Heart right ventricle (tissue), 16 donors: Measurements from ENCODE around the gene RAP1B. TPM values are rescaled to one million over a fixed set of nuclear protein-coding genes. Genes with fewer than 3 reads are reported as not detected.
"Not testable (repeated sequence)": the region's sequence is repeated elsewhere in the genome, so short reads cannot be mapped to it uniquely, and the experiment has no call there.

Experiments
- ATAC-seq, 8 donors: fragments of 200-7000 bp; cut with Tn5 transposase; one replicate each; pipeline ENCODE4 v1.9.1; 2020; ENCODE audit warnings: mild to moderate bottlenecking in 8 of 8, moderate library complexity in 8 of 8, moderate number of reproducible peaks in 1 of 8
- DNase-seq, 2 donors: peaks; one replicate each; pipeline ENCODE4 v3.0.0-alpha.2; 2020
- H3K27ac ChIP-seq, 10 donors: fragments of 200-600 bp; sonication (generic) in 2 of 10; one replicate each; pipeline versions ENCODE4 v1.5.0 to v1.8.0; 2020 to 2022; ENCODE audit warnings: mild to moderate bottlenecking in 3 of 10
- H3K27me3 ChIP-seq, 7 donors: fragments of 200-600 bp; one replicate each; pipeline ENCODE4 v1.8.0; 2021 to 2022; ENCODE audit warnings: mild to moderate bottlenecking in 2 of 7
- H3K36me3 ChIP-seq, 9 donors: fragments of 200-600 bp; sonication (generic) in 1 of 9; one replicate each; pipeline versions ENCODE4 v1.5.0 to v1.8.0; 2020 to 2022; ENCODE audit warnings: mild to moderate bottlenecking in 2 of 9
- H3K4me1 ChIP-seq, 9 donors: fragments of 200-600 bp; sonication (generic) in 1 of 9; one replicate each; pipeline versions ENCODE4 v1.5.0 to v1.8.0; 2020 to 2022; ENCODE audit warnings: mild to moderate bottlenecking in 4 of 9
- H3K4me3 ChIP-seq, 10 donors: fragments of 200-600 bp; sonication (generic) in 2 of 10; one replicate each; pipeline versions ENCODE4 v1.5.0 to v1.8.0; 2020 to 2022; ENCODE audit warnings: mild to moderate bottlenecking in 7 of 10, moderate library complexity in 2 of 10
- H3K9me3 ChIP-seq, 11 donors: fragments of 200-600 bp in 10 of 11; sonication (generic) in 2 of 11; one replicate each; pipeline versions ENCODE4 v1.5.0 to v1.8.0; 2013 to 2022; ENCODE audit warnings: mild to moderate bottlenecking in 2 of 11, control low read depth in 1 of 11, moderate library complexity in 1 of 11
- CTCF ChIP-seq, 9 donors: fragments of 200-600 bp; sonication (generic) in 2 of 9; IDR thresholded peaks; one replicate each; pipeline versions ENCODE4 v1.5.0 to v1.8.0; 2021 to 2022; ENCODE audit warnings: antibody characterized with exemption in 9 of 9, mild to moderate bottlenecking in 5 of 9, moderate library complexity in 1 of 9
- WGBS, 2 donors: extraction: QIAGEN DNeasy Blood & Tissue Kit; methylation state at CpG; one replicate each; pipeline ENCODE4 v1.1.7; 2013; ENCODE audit warnings: inconsistent platforms in 1 of 2; 5-methylcytosine and 5-hydroxymethylcytosine counted together
- intact Hi-C, 10 donors: fragments of 100-400 bp; cut with DNase I; formaldehyde crosslinking; loops; one replicate each; pipeline versions ENCODE4 v1.11.1 to v1.14.2; 2022
- polyA plus RNA-seq, 2 donors: library from polyadenylated mRNA; stranded (reverse); fragments of 200-250 nt; gene quantifications; one replicate each; pipeline ENCODE4 v1.2.3, GENCODE V29; 2013
- total RNA-seq, 10 donors: library from RNA; stranded (reverse); fragmentation: NEBNext Ultra II Directional in 3 of 10; extraction: Animal tissue kit (Norgen Biotek cat#: 25700) in 3 of 10; gene quantifications; one replicate each; pipeline versions ENCODE4 v1.2.1 to v1.2.4, GENCODE V29; 2021 to 2023
- donor health status: Arrhythmogenic right ventricular cardiomyopathy.
- donor health status: ischemic (EF 13 %, LVEDD 7.1; RV severe dilation, severe dysfunction).
- donor health status: healthy with polysubstance abuse.
- donor health status: DM: no; HTN: yes; CAD: no.
- donor health status: DM: no; HTN: no; CAD: no.
- donor health status: ischemic (EF 25% LVEDD 6.9; RV normal size, moderate dysfunction).
- donor health status: ischemic (EF 25% LVEDD 5.7; RV mildly dilated, moderate dysfunction).
- donor health status: healthy.
- donor health status: DM: yes; HTN: yes; CAD: no.
- donor health status: Ischemic cardiomyopathy.
- donor health status: ischemic (EF 35%, LVEDD 5.7; RV mildly dilated, moderate dysfunction).
- donor health status: nonischemic (EF 11% LVEDD 7.7; RV severe dilation, severe dysfunction).
- donor health status: DM: yes; HTN: yes; CAD: no.
- donor health status: PGD.
- donor health status: ischemic (EF 29% LVEDD 5.4; RV normal size, mild dysfunction).
- donor health status: nonischemic (EF 23%, LVEDD 6.1; RV moderate dilation, normal function).

RAP1B gene
- total and polyA plus RNA-seq, 12 donors = 38.1 to 81.2 (median 43.2) TPM

GRCh38 chr12:68631227-68631626, 20.5 kb downstream of the RAP1B start:
- intact Hi-C loops = no loop called here
- ATAC-seq (no peak), DNase-seq (no peak)
- H3K4me3 ChIP-seq = no peak overlapping the region
- peak overlapping the region in 1 of 10 donors; percentile 34 for H3K27ac ChIP-seq
- H3K27me3 ChIP-seq = no peaks in the 10 kb centered on the region
- H3K9me3 ChIP-seq = peaks cover 0 to 15% (median 6%) of the 10 kb centered on the region in 11 donors
- TF ChIP-seq CTCF (IDR thresholded peaks at IDR 0.05) = no peak
- 69 to 81% methylated on average over 3 of the region's 3 CpGs for WGBS, 2 donors
- peaks cover 0 to 34% (median 7%) of the 10 kb centered on the region in 9 donors for H3K36me3 ChIP-seq
- peaks cover 4 to 83% (median 68%) of the 10 kb centered on the region in 9 donors for H3K4me1 ChIP-seq

- Histone ChIP-seq H3K9me3 (peaks cover 0 to 11% (median 6%) of the 10 kb centered on the region in 11 donors), H3K27ac (peak overlapping the region in 1 of 10 donors; percentile 13), H3K4me3 (no peak overlapping the region), H3K36me3 (peaks cover 0 to 24% (median 6%) of the 10 kb centered on the region in 9 donors), H3K4me1 (peaks cover 4 to 89% (median 73%) of the 10 kb centered on the region in 9 donors), H3K27me3 (no peaks in the 10 kb centered on the region)
- intact Hi-C loops = no loop called here
- DNase-seq (no peak), ATAC-seq (no peak)
- TF ChIP-seq CTCF (IDR thresholded peaks at IDR 0.05) = no peak
Observed at GRCh38 chr12:68632486-68632885, 21.8 kb downstream of the RAP1B start.

- Histone ChIP-seq H3K4me3 (no peak overlapping the region), H3K9me3 (no peaks in the 10 kb centered on the region), H3K27ac (no peak overlapping the region), H3K27me3 (no peaks in the 10 kb centered on the region), H3K36me3 (peaks cover 0 to 15% (median 0%) of the 10 kb centered on the region in 9 donors), H3K4me1 (peaks cover 4 to 100% (median 75%) of the 10 kb centered on the region in 9 donors)
- intact Hi-C loops = no loop called here
- ATAC-seq = no peak
- WGBS, 2 donors = 86 to 90% methylated on average over 9 of the region's 9 CpGs
- no peak for DNase-seq
- no peak for TF ChIP-seq CTCF (IDR thresholded peaks at IDR 0.05)
Observed at GRCh38 chr12:68633614-68634558, 23.2 kb downstream of the RAP1B start.

GRCh38 chr12:68636268-68636667, 25.6 kb downstream of the RAP1B start:
- H3K27me3 ChIP-seq = no peaks in the 10 kb centered on the region
- intact Hi-C loops = no loop called here

GRCh38 chr12:68637439-68637838, 26.7 kb downstream of the RAP1B start:
- 99 to 100% methylated on average over 3 of the region's 3 CpGs for WGBS, 2 donors

More at GRCh38 chr12:68636268-68636667, 25.6 kb downstream of the RAP1B start:
- Histone ChIP-seq H3K9me3 (no peaks in the 10 kb centered on the region), H3K4me1 (peaks cover 0 to 99% (median 66%) of the 10 kb centered on the region in 9 donors), H3K36me3 (peaks cover 0 to 9% (median 0%) of the 10 kb centered on the region in 9 donors), H3K27ac (no peak overlapping the region), H3K4me3 (no peak overlapping the region)
- TF ChIP-seq CTCF (IDR thresholded peaks at IDR 0.05) = no peak
- ATAC-seq (peak in 2 of 8 donors; percentile 33 to 45), DNase-seq (no peak)
- whole genome bisulfite sequencing, 2 donors = 61 to 62% methylated on average over 2 of the region's 2 CpGs

More at GRCh38 chr12:68637439-68637838, 26.7 kb downstream of the RAP1B start:
- Histone ChIP-seq H3K4me1 (peaks cover 0 to 99% (median 64%) of the 10 kb centered on the region in 9 donors), H3K36me3 (peaks cover 0 to 13% (median 0%) of the 10 kb centered on the region in 9 donors)
- H3K4me3 ChIP-seq, intact Hi-C loops, ATAC-seq, H3K27me3 ChIP-seq, DNase-seq, H3K27ac ChIP-seq, H3K9me3 ChIP-seq: not testable (repeated sequence)
